ENCODE data around the gene LY6G6C.

LY6G6C gene

GRCh38 chr6:31713465-31713864, 8.1 kb downstream of the LY6G6C start:
- H2BK12ac ChIP-seq (ENCODE audit: low read length in 2 of 2): no peak overlapping the region
- H3K4ac ChIP-seq (ENCODE audit: low read depth in 1 of 2, low read length in 2 of 2): no peak overlapping the region
- no peak overlapping the region for H2AK5ac ChIP-seq (ENCODE audit: low read length, severe bottlenecking)
- H4K91ac ChIP-seq (ENCODE audit: low read length): no peak overlapping the region
- H3K23ac ChIP-seq (ENCODE audit: low read length in 2 of 2): no peak overlapping the region
- H3K4me1 ChIP-seq (ENCODE audit: control insufficient read depth, insufficient read depth, low read depth, low read length): peaks cover 4% of the 10 kb centered on the region
- H4K8ac ChIP-seq (ENCODE audit: low read length): no peak overlapping the region
- no peak overlapping the region for H3K4me2 ChIP-seq (ENCODE audit: low read length, poor library complexity, severe bottlenecking)
- H3K79me1 ChIP-seq (replicated peaks; ENCODE audit: low read length, poor library complexity, severe bottlenecking): no peaks in the 10 kb centered on the region
- WGBS: 47% methylated on average over 4 of the region's 4 CpGs
- peaks cover 0 to 3% of the 10 kb centered on the region in 2 experiments for H3K36me3 ChIP-seq (ENCODE audit: control insufficient read depth in 1 of 2, insufficient read depth in 2 of 2, low read depth in 1 of 2, low read length in 2 of 2)
- H2AFZ ChIP-seq (ENCODE audit: low read depth, low read length): no peak overlapping the region
- H3K18ac ChIP-seq (ENCODE audit: low read depth in 1 of 2, low read length in 2 of 2): no peak overlapping the region
- no peak overlapping the region for H2BK5ac ChIP-seq (ENCODE audit: low read depth, low read length, poor library complexity, severe bottlenecking)
- H2BK120ac ChIP-seq (ENCODE audit: low read depth, low read length): no peak overlapping the region
- no peak overlapping the region for H3K9ac ChIP-seq (ENCODE audit: low read length)
- peaks cover 38 to 41% of the 10 kb centered on the region in 2 experiments for H3K27me3 ChIP-seq (ENCODE audit: control insufficient read depth in 1 of 2, insufficient read depth in 1 of 2, low read length in 2 of 2)
- H3K9me3 ChIP-seq (ENCODE audit: control insufficient read depth, low read length): no peaks in the 10 kb centered on the region
- H2BK15ac ChIP-seq (ENCODE audit: low read depth, poor library complexity, severe bottlenecking): no peak overlapping the region
- no peak overlapping the region for H3K14ac ChIP-seq (ENCODE audit: low read length in 2 of 2)
- H3K27ac ChIP-seq (ENCODE audit: low read length, poor library complexity, severe bottlenecking): no peak overlapping the region
- no peak for DNase-seq
- H3K4me3 ChIP-seq (ENCODE audit: insufficient read depth in 1 of 2, low read depth in 1 of 2, low read length in 2 of 2): no peak overlapping the region

DNA sequence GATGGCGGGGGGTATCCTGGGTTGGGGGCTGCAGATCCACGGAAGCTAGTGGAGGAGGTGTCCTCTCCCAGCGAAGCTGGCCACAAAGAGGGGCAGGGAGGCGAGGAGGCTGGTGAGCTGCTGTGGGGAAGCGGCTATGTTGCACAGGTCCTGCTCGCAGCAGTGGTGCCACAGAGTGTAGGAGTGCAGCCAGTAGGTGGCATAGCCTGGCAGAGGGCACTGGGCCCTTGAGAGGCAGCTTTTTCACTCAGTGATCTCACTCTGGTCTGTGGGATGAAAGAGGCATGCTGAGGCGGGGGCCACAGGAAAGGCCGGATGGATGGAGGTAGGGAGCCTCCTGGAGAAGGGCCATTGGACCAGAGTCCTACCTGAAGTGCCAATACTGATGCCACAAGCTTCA, 9.2 kb downstream of the LY6G6C start:
- DNase-seq: no peak
- Histone ChIP-seq H2AFZ (ENCODE audit: low read depth, low read length) (no peak overlapping the region), H3K18ac (ENCODE audit: low read depth in 1 of 2, low read length in 2 of 2) (no peak overlapping the region), H3K4ac (ENCODE audit: low read depth in 1 of 2, low read length in 2 of 2) (no peak overlapping the region), H2BK15ac (ENCODE audit: low read depth, poor library complexity, severe bottlenecking) (no peak overlapping the region), H2BK5ac (ENCODE audit: low read depth, low read length, poor library complexity, severe bottlenecking) (no peak overlapping the region), H4K91ac (ENCODE audit: low read length) (no peak overlapping the region), H3K23ac (ENCODE audit: low read length in 2 of 2) (no peak overlapping the region), H3K4me2 (ENCODE audit: low read length, poor library complexity, severe bottlenecking) (no peak overlapping the region), H2BK120ac (ENCODE audit: low read depth, low read length) (no peak overlapping the region), H3K79me1 (replicated peaks; ENCODE audit: low read length, poor library complexity, severe bottlenecking) (no peaks in the 10 kb centered on the region), H3K9ac (ENCODE audit: low read length) (no peak overlapping the region), H3K4me1 (ENCODE audit: control insufficient read depth, insufficient read depth, low read depth, low read length) (peaks cover 4% of the 10 kb centered on the region), H2AK5ac (ENCODE audit: low read length, severe bottlenecking) (no peak overlapping the region), H2BK12ac (ENCODE audit: low read length in 2 of 2) (no peak overlapping the region), H3K27ac (ENCODE audit: low read length, poor library complexity, severe bottlenecking) (no peak overlapping the region), H4K8ac (ENCODE audit: low read length) (no peak overlapping the region), H3K36me3 (ENCODE audit: control insufficient read depth in 1 of 2, insufficient read depth in 2 of 2, low read depth in 1 of 2, low read length in 2 of 2) (peaks cover 0 to 3% of the 10 kb centered on the region in 2 experiments), H3K4me3 (ENCODE audit: insufficient read depth in 1 of 2, low read depth in 1 of 2, low read length in 2 of 2) (no peak overlapping the region), H3K27me3 (ENCODE audit: control insufficient read depth in 1 of 2, insufficient read depth in 1 of 2, low read length in 2 of 2) (peaks cover 38 to 41% of the 10 kb centered on the region in 2 experiments), H3K9me3 (ENCODE audit: control insufficient read depth, low read length) (no peaks in the 10 kb centered on the region), H3K14ac (ENCODE audit: low read length in 2 of 2) (no peak overlapping the region)
- 93% methylated on average over 8 of the region's 8 CpGs for WGBS

DNA sequence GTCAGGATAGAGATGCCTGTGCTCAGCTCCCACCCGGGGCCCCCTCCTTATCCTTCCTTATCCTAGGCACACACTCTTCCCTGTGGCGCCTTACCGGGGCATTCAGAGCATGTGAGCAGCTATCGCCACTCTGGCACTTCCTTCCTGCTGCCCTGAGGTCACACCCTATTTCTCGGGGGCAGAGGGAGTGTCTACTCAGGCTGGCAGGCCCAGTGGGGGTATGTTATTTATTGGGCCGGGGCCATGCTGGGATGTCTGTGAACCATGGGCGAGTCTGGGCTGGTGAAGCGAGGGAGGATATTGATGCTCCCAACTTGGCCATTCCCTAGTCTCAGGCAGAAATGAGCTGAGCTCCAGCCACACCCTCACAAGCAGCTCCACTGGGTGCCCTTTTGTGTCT, 10.3 kb downstream of the LY6G6C start:
- Histone ChIP-seq H3K4me2 (ENCODE audit: low read length, poor library complexity, severe bottlenecking) (no peak overlapping the region), H3K4ac (ENCODE audit: low read depth in 1 of 2, low read length in 2 of 2) (no peak overlapping the region), H3K14ac (ENCODE audit: low read length in 2 of 2) (no peak overlapping the region), H3K79me1 (replicated peaks; ENCODE audit: low read length, poor library complexity, severe bottlenecking) (no peaks in the 10 kb centered on the region), H4K8ac (ENCODE audit: low read length) (no peak overlapping the region), H2AK5ac (ENCODE audit: low read length, severe bottlenecking) (no peak overlapping the region), H3K18ac (ENCODE audit: low read depth in 1 of 2, low read length in 2 of 2) (no peak overlapping the region), H4K91ac (ENCODE audit: low read length) (no peak overlapping the region), H2BK120ac (ENCODE audit: low read depth, low read length) (no peak overlapping the region), H2BK5ac (ENCODE audit: low read depth, low read length, poor library complexity, severe bottlenecking) (no peak overlapping the region), H3K23ac (ENCODE audit: low read length in 2 of 2) (peak overlapping the region in 1 of 2 experiments; percentile 29), H3K9ac (ENCODE audit: low read length) (no peak overlapping the region), H3K9me3 (ENCODE audit: control insufficient read depth, low read length) (no peaks in the 10 kb centered on the region), H2AFZ (ENCODE audit: low read depth, low read length) (no peak overlapping the region), H3K27me3 (ENCODE audit: control insufficient read depth in 1 of 2, insufficient read depth in 1 of 2, low read length in 2 of 2) (peaks cover 38 to 41% of the 10 kb centered on the region in 2 experiments), H3K27ac (ENCODE audit: low read length, poor library complexity, severe bottlenecking) (no peak overlapping the region), H3K4me3 (ENCODE audit: insufficient read depth in 1 of 2, low read depth in 1 of 2, low read length in 2 of 2) (no peak overlapping the region), H2BK15ac (ENCODE audit: low read depth, poor library complexity, severe bottlenecking) (no peak overlapping the region), H3K4me1 (ENCODE audit: control insufficient read depth, insufficient read depth, low read depth, low read length) (peaks cover 4% of the 10 kb centered on the region), H3K36me3 (ENCODE audit: control insufficient read depth in 1 of 2, insufficient read depth in 2 of 2, low read depth in 1 of 2, low read length in 2 of 2) (peaks cover 0 to 3% of the 10 kb centered on the region in 2 experiments), H2BK12ac (ENCODE audit: low read length in 2 of 2) (no peak overlapping the region)
- DNase-seq: no peak
- WGBS: 86% methylated on average over 8 of the region's 8 CpGs

DNA sequence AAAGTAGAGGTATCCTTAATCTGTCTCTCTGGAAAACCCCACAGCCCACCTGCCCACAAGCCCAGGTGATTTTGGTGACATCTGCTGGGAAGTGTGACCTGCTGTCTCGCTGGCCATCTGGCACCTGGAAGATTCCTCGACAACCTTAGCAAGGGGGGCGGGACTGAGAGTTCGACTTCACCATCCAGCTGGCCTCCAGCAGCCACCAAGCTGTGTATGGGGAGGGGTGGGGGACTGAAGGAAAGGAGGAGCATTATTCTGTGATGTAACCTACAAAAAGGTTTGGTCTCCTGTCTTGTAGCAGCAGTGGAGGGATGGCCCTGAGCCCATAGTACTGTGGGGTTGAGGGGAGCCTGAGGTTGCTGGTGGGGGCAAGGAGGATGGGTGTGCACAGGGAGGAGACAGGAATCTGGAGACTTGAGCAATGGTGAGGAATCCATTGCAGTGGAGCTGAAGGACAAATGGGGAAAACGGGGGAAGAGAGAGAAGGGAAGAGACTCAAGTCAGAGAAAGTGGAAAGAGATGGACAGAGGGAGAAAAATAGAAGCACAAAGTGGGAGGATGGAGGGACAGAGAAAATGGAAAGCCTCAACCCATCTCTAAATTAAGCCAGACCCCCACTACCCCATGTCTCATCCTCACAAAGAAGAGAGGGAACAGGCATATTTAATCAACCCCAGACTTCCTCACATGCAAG, 10.9 kb downstream of the LY6G6C start:
- no peak overlapping the region for H3K27ac ChIP-seq (ENCODE audit: low read length, poor library complexity, severe bottlenecking)
- no peak overlapping the region for H3K23ac ChIP-seq (ENCODE audit: low read length in 2 of 2)
- no peak for DNase-seq
- H2AK5ac ChIP-seq (ENCODE audit: low read length, severe bottlenecking): no peak overlapping the region
- no peaks in the 10 kb centered on the region for H3K79me1 ChIP-seq (replicated peaks; ENCODE audit: low read length, poor library complexity, severe bottlenecking)
- H4K91ac ChIP-seq (ENCODE audit: low read length): no peak overlapping the region
- no peak overlapping the region for H3K14ac ChIP-seq (ENCODE audit: low read length in 2 of 2)
- no peak overlapping the region for H2BK5ac ChIP-seq (ENCODE audit: low read depth, low read length, poor library complexity, severe bottlenecking)
- peaks cover 0 to 3% of the 10 kb centered on the region in 2 experiments for H3K36me3 ChIP-seq (ENCODE audit: control insufficient read depth in 1 of 2, insufficient read depth in 2 of 2, low read depth in 1 of 2, low read length in 2 of 2)
- H3K9me3 ChIP-seq (ENCODE audit: control insufficient read depth, low read length): no peaks in the 10 kb centered on the region
- H2BK15ac ChIP-seq (ENCODE audit: low read depth, poor library complexity, severe bottlenecking): no peak overlapping the region
- no peak overlapping the region for H3K4ac ChIP-seq (ENCODE audit: low read depth in 1 of 2, low read length in 2 of 2)
- H2BK12ac ChIP-seq (ENCODE audit: low read length in 2 of 2): no peak overlapping the region
- H3K9ac ChIP-seq (ENCODE audit: low read length): no peak overlapping the region
- no peak overlapping the region for H3K4me2 ChIP-seq (ENCODE audit: low read length, poor library complexity, severe bottlenecking)
- H2AFZ ChIP-seq (ENCODE audit: low read depth, low read length): no peak overlapping the region
- no peak overlapping the region for H4K8ac ChIP-seq (ENCODE audit: low read length)
- H3K18ac ChIP-seq (ENCODE audit: low read depth in 1 of 2, low read length in 2 of 2): no peak overlapping the region
- peaks cover 38 to 41% of the 10 kb centered on the region in 2 experiments for H3K27me3 ChIP-seq (ENCODE audit: control insufficient read depth in 1 of 2, insufficient read depth in 1 of 2, low read length in 2 of 2)
- peaks cover 4% of the 10 kb centered on the region for H3K4me1 ChIP-seq (ENCODE audit: control insufficient read depth, insufficient read depth, low read depth, low read length)
- WGBS: 62% methylated on average over 5 of the region's 5 CpGs
- H3K4me3 ChIP-seq (ENCODE audit: insufficient read depth in 1 of 2, low read depth in 1 of 2, low read length in 2 of 2): no peak overlapping the region
- H2BK120ac ChIP-seq (ENCODE audit: low read depth, low read length): no peak overlapping the region
